Trophoblast cell (in vitro differentiated cells and primary cell): ENCODE results near the gene OPCML.

Experiments
- DNase-seq, 2 donors: peaks; one replicate each; pipeline ENCODE4 v3.0.0-alpha.2; 2016
- H2AFZ ChIP-seq: 2 replicates; pipeline ENCODE4 v1.6.1; 2013; ENCODE audit warnings: low read length, moderate library complexity, mild to moderate bottlenecking; ENCODE audit not compliant: insufficient read depth, poor library complexity
- H2AK5ac ChIP-seq: 2 replicates; pipeline ENCODE4 v1.6.1; 2013; ENCODE audit warnings: mild to moderate bottlenecking, low read length
- H2BK120ac ChIP-seq: 2 replicates; pipeline ENCODE4 v1.6.1; 2013; ENCODE audit warnings: low read length, mild to moderate bottlenecking, moderate library complexity; ENCODE audit not compliant: insufficient read depth, poor library complexity
- H2BK12ac ChIP-seq: 2 replicates; pipeline ENCODE4 v1.6.1; 2013; ENCODE audit warnings: mild to moderate bottlenecking, low read length, moderate library complexity
- H2BK5ac ChIP-seq: 2 replicates; pipeline ENCODE4 v1.6.1; 2013; ENCODE audit warnings: low read length, low read depth, moderate library complexity, mild to moderate bottlenecking; ENCODE audit not compliant: poor library complexity
- H3K14ac ChIP-seq: 2 replicates; pipeline ENCODE4 v1.6.1; 2013; ENCODE audit warnings: mild to moderate bottlenecking, low read length
- H3K18ac ChIP-seq: 2 replicates; pipeline ENCODE4 v1.6.1; 2013; ENCODE audit warnings: mild to moderate bottlenecking, low read length
- H3K23ac ChIP-seq: 2 replicates; pipeline ENCODE4 v1.6.1; 2013; ENCODE audit warnings: low read length
- H3K27ac ChIP-seq: 2 replicates; pipeline ENCODE4 v1.5.1; 2013; ENCODE audit warnings: low read depth, mild to moderate bottlenecking, inconsistent platforms, low read length, moderate library complexity
- H3K27me3 ChIP-seq: 2 replicates; pipeline ENCODE4 v1.6.1; 2013; ENCODE audit warnings: inconsistent platforms, mild to moderate bottlenecking, low read length, moderate library complexity; ENCODE audit not compliant: insufficient read depth
- H3K36me3 ChIP-seq, 2 experiments: 1 replicate in 1 of 2; 2 replicates in 1 of 2; pipeline ENCODE4 v1.6.1; 2013; ENCODE audit warnings: low read length in 2 of 2, mild to moderate bottlenecking in 2 of 2, moderate library complexity in 1 of 2; ENCODE audit not compliant: insufficient read depth in 2 of 2, control insufficient read depth in 1 of 2
- H3K4ac ChIP-seq: 2 replicates; pipeline ENCODE4 v1.6.1; 2013; ENCODE audit warnings: low read depth, mild to moderate bottlenecking, low read length, moderate library complexity
- H3K4me1 ChIP-seq, 2 experiments: 1 replicate in 1 of 2; 2 replicates in 1 of 2; pipeline ENCODE4 v1.6.1; 2013; ENCODE audit warnings: low read length in 2 of 2, mild to moderate bottlenecking in 2 of 2, moderate library complexity in 1 of 2; ENCODE audit not compliant: insufficient read depth in 2 of 2, control insufficient read depth in 1 of 2
- H3K4me2 ChIP-seq: 2 replicates; pipeline ENCODE4 v1.6.1; 2013; ENCODE audit warnings: inconsistent platforms, mild to moderate bottlenecking, low read length, moderate library complexity
- H3K4me3 ChIP-seq: 2 replicates; pipeline ENCODE4 v1.5.1; 2013; ENCODE audit warnings: mild to moderate bottlenecking, low read depth, low read length, inconsistent platforms
- H3K79me1 ChIP-seq: one replicate; pipeline ENCODE4 v1.6.1; 2013; ENCODE audit warnings: low read length
- H3K79me2 ChIP-seq: 2 replicates; pipeline ENCODE4 v1.6.1; 2013; ENCODE audit warnings: low read length, mild to moderate bottlenecking; ENCODE audit not compliant: control insufficient read depth, insufficient read depth, poor library complexity
- H3K9ac ChIP-seq: 2 replicates; pipeline ENCODE4 v1.6.1; 2013; ENCODE audit warnings: mild to moderate bottlenecking, low read length
- H3K9me3 ChIP-seq: 2 replicates; pipeline ENCODE4 v1.6.1; 2013; ENCODE audit warnings: low read depth, mild to moderate bottlenecking, control low read depth, inconsistent platforms, low read length; ENCODE audit not compliant: insufficient read depth
- H4K12ac ChIP-seq: 2 replicates; pipeline ENCODE4 v1.6.1; 2013; ENCODE audit warnings: low read depth, mild to moderate bottlenecking, low read length, moderate library complexity
- H4K8ac ChIP-seq: 2 replicates; pipeline ENCODE4 v1.6.1; 2013; ENCODE audit warnings: low read depth, mild to moderate bottlenecking, low read length, moderate library complexity
- H4K91ac ChIP-seq: one replicate; pipeline ENCODE4 v1.6.1; 2013; ENCODE audit warnings: low read depth, mild to moderate bottlenecking, low read length, moderate library complexity
- WGBS: extraction: QIAGEN DNeasy Blood & Tissue Kit; methylation state at CpG from one replicate; pipeline ENCODE4 v1.1.7; 2013; ENCODE audit warnings: missing lambda C conversion rate; ENCODE audit not compliant: insufficient read length, insufficient coverage; ENCODE audit errors: extremely low coverage; 5-methylcytosine and 5-hydroxymethylcytosine counted together

Gene OPCML

GRCh38 chr11:133284156-133284555 lies 248.1 kb downstream of the OPCML start:
- Histone ChIP-seq H3K4ac (no peak overlapping the region), H3K27ac (no peak overlapping the region), H3K23ac (no peak overlapping the region), H4K12ac (no peak overlapping the region), H3K9ac (no peak overlapping the region), H3K79me1 (no peaks in the 10 kb centered on the region), H3K4me3 (no peak overlapping the region), H2AFZ (no peak overlapping the region), H3K14ac (no peak overlapping the region), H3K4me1 (peaks cover 2 to 4% of the 10 kb centered on the region in 2 experiments), H2BK120ac (no peak overlapping the region), H2BK12ac (no peak overlapping the region), H3K18ac (no peak overlapping the region), H3K27me3 (no peaks in the 10 kb centered on the region), H3K79me2 (no peaks in the 10 kb centered on the region), H3K9me3 (no peaks in the 10 kb centered on the region), H4K91ac (no peak overlapping the region), H2AK5ac (no peak overlapping the region), H3K4me2 (no peak overlapping the region), H4K8ac (no peak overlapping the region), H3K36me3 (no peaks in the 10 kb centered on the region), H2BK5ac (no peak overlapping the region)
- DNase-seq = no peak
- WGBS = no CpG with 5 or more reads among the region's 9 CpGs

GRCh38 chr11:133277886-133278285 lies 254.4 kb downstream of the OPCML start:
- H4K8ac ChIP-seq = no peak overlapping the region
- no CpG with 5 or more reads among the region's 5 CpGs for WGBS
- no peaks in the 10 kb centered on the region for H3K27me3 ChIP-seq
- H3K18ac ChIP-seq = no peak overlapping the region
- no peak overlapping the region for H2BK12ac ChIP-seq
- no peaks in the 10 kb centered on the region for H3K79me2 ChIP-seq
- no peak overlapping the region for H4K91ac ChIP-seq
- no peak overlapping the region for H3K23ac ChIP-seq
- no peak overlapping the region for H3K4ac ChIP-seq
- no peak overlapping the region for H3K4me2 ChIP-seq
- H3K9me3 ChIP-seq = peaks cover 2% of the 10 kb centered on the region
- H3K4me3 ChIP-seq = no peak overlapping the region
- H3K4me1 ChIP-seq = peaks cover 0 to 6% of the 10 kb centered on the region in 2 experiments
- no peak overlapping the region for H3K14ac ChIP-seq
- no peak overlapping the region for H2BK120ac ChIP-seq
- no peaks in the 10 kb centered on the region for H3K36me3 ChIP-seq
- no peak overlapping the region for H3K9ac ChIP-seq
- H2AFZ ChIP-seq = no peak overlapping the region
- no peak overlapping the region for H2AK5ac ChIP-seq
- no peak overlapping the region for H2BK5ac ChIP-seq
- no peak overlapping the region for H4K12ac ChIP-seq
- DNase-seq = no peak
- no peak overlapping the region for H3K27ac ChIP-seq
- no peaks in the 10 kb centered on the region for H3K79me1 ChIP-seq

DNA sequence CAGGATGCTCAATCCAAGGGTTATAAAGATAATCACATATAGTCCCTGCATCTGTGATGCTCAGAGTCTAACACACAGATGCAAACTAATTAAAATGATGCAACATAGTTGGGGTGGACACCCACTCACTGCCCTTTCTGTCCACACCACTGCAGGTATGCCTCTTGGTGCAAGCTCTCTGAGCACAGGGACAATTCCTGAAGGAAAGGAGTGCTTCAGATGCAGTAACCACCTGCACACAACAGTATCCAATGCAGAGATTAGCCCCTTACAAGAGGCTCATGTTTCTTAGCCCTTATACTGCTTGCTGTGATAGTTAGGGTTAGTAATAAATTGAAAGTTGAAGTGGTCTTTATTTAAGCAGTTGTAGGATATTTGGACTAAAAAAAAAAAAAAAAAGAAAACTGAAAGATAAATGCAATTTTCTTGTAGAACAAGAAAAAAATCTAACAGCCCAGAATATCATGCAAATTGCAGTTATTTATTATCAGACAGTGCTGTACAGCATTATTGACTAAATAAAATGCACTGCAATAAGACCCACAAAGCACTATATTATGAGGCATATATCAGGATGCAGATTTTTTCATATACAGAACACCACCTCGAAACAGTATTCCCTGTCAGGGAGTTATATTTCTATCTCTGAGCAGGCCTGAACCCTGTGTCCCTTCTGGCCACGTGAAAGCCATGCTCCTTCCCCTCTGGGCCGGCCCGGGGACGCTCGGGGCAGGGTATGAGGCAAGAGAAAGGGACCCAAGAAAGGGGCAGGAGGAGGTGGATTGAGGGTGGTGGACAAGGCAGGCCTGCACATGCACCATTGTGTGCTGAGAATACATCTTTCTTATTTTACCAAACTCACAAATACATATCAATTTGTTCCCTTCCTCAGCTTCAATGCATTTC lies 260.2 kb downstream of the OPCML start:
- H2AFZ ChIP-seq = no peak overlapping the region
- no peaks in the 10 kb centered on the region for H3K79me2 ChIP-seq
- no peak overlapping the region for H3K4me2 ChIP-seq
- no peak overlapping the region for H2BK120ac ChIP-seq
- H4K8ac ChIP-seq = no peak overlapping the region
- H3K18ac ChIP-seq = no peak overlapping the region
- H3K36me3 ChIP-seq = no peaks in the 10 kb centered on the region
- no peak overlapping the region for H3K9ac ChIP-seq
- no peak overlapping the region for H4K91ac ChIP-seq
- no peak overlapping the region for H3K14ac ChIP-seq
- no peak overlapping the region for H3K27ac ChIP-seq
- no peaks in the 10 kb centered on the region for H3K4me1 ChIP-seq
- no peaks in the 10 kb centered on the region for H3K27me3 ChIP-seq
- H3K4ac ChIP-seq = no peak overlapping the region
- no peak overlapping the region for H3K23ac ChIP-seq
- no peaks in the 10 kb centered on the region for H3K79me1 ChIP-seq
- H3K9me3 ChIP-seq = peaks cover 2% of the 10 kb centered on the region
- no peak overlapping the region for H2AK5ac ChIP-seq
- WGBS = no CpG with 5 or more reads among the region's 6 CpGs
- no peak overlapping the region for H4K12ac ChIP-seq
- DNase-seq = no peak
- no peak overlapping the region for H3K4me3 ChIP-seq
- no peak overlapping the region for H2BK5ac ChIP-seq
- H2BK12ac ChIP-seq = no peak overlapping the region

DNA sequence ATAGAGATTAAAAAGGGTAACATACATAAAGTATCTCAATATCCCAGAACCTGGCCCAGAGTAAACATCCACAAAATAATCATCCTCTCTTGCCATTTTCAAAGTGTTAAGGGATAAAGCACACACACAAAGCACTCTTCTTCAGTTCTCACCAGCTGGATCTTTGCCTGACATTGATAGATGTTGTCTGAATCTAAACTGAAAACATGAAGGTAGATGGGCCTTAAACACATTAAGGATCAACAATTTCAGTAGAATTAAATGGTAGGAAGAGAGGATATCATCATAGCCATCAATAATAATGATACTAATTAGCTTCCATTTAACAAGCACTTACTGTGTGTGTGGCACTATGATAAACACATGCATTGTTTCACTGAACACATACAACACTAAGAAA lies 261.1 kb downstream of the OPCML start:
- H4K12ac ChIP-seq = no peak overlapping the region
- no peaks in the 10 kb centered on the region for H3K27me3 ChIP-seq
- no peaks in the 10 kb centered on the region for H3K4me1 ChIP-seq
- H4K8ac ChIP-seq = no peak overlapping the region
- H3K4ac ChIP-seq = no peak overlapping the region
- no peaks in the 10 kb centered on the region for H3K79me1 ChIP-seq
- no peaks in the 10 kb centered on the region for H3K36me3 ChIP-seq
- H2AFZ ChIP-seq = no peak overlapping the region
- no peak overlapping the region for H4K91ac ChIP-seq
- no peak overlapping the region for H2AK5ac ChIP-seq
- no peak overlapping the region for H3K18ac ChIP-seq
- no peak overlapping the region for H2BK5ac ChIP-seq
- no peak overlapping the region for H3K27ac ChIP-seq
- no peak overlapping the region for H3K14ac ChIP-seq
- no peak overlapping the region for H3K23ac ChIP-seq
- no peak for DNase-seq
- H2BK120ac ChIP-seq = no peak overlapping the region
- no peaks in the 10 kb centered on the region for H3K79me2 ChIP-seq
- H3K4me2 ChIP-seq = no peak overlapping the region
- no peak overlapping the region for H3K9ac ChIP-seq
- H3K9me3 ChIP-seq = peaks cover 2% of the 10 kb centered on the region
- H3K4me3 ChIP-seq = no peak overlapping the region
- no peak overlapping the region for H2BK12ac ChIP-seq
